Pericardium fibroblast (primary cell): ENCODE data around the gene ADGRB3. TPM values are rescaled to one million over a fixed set of nuclear protein-coding genes. Genes with fewer than 3 reads are reported as not detected.

Source experiments
- total RNA-seq: library from RNA; depleted of rRNA; stranded (reverse); fragments of >200 nt; gene quantifications from 2 replicates; pipeline ENCODE4 v1.2.3, GENCODE V29; 2015

ADGRB3 gene
- total RNA-seq: 2.3 TPM in 1 of 2 replicates, not detected in the other

DNA sequence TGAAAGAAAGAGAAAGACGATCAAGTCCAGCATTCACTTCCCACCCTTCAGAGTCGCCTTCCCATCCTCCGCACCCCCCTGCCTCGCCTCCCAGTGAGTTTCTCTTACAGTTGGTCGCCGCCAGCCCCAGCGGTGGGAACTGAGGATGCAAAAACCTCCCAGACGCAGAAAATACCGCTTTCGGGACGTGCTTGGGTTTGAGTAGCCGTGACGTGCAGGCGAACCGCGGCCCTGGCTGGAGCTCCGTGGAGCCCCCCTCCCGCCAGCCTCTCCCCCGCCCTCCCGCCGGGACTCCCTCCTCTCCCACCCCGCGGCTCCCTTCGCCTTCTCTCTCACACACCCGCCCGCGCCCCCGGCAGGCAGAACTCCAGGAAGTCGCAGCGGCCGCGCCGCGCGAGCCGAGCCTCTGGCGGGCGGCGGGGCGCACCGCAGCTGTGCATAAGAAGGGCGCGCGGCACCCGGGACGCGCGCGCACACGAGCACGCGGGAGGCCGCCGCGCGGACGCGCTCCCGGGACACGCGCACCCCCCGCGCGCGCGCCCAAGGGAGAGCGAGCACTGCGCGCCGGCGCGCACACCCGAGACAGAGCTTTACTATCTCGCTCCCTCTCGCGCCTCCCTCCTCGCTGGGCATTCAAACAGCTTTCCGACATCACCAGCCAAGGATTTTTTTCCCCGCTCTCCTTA, at the start of gene ADGRB3:
Gene ADGRB3, plus strand, starts transcription at position 557 of the 686 bp plus-strand sequence. CDS start 3,394 bp downstream, outside the sequence.

